Caco-2 (cell line): ENCODE data around the gene TMEM117. TPM values are rescaled to one million over a fixed set of nuclear protein-coding genes. Genes with fewer than 3 reads are reported as not detected.

ENCODE experiments used
- BruUV-seq: library from RNA; stranded (reverse); fragments of 400-500 nt; replicated peaks from 2 replicates; lab custom pipeline; 2021; lab: Mats Ljungman, UMichigan
- CTCF ChIA-PET: fragments of 300-600 bp; sonication (Branson Sonifier 250); formaldehyde crosslinking; loops from one replicate; lab custom pipeline; 2022; ENCODE audit warnings: antibody characterized with exemption; lab: Charles Lee
- POLR2A ChIA-PET: fragments of 300-600 bp; sonication (Branson Sonifier 250); formaldehyde crosslinking; loops from one replicate; lab custom pipeline; 2022; ENCODE audit warnings: antibody characterized with exemption; lab: Charles Lee
- DNase-seq, 2 experiments: peaks; one replicate each; pipeline versions ENCODE4 v3.0.0 to v3.0.0-alpha.2; 2020 to 2022
- H3K27me3 ChIP-seq: replicated peaks from 2 replicates; pipeline ENCODE4 v1.6.0; 2011; ENCODE audit warnings: low read length; ENCODE audit not compliant: control insufficient read depth, insufficient read depth
- H3K36me3 ChIP-seq: 2 replicates; pipeline ENCODE4 v1.5.1; 2011; ENCODE audit warnings: low read length; ENCODE audit not compliant: control insufficient read depth, insufficient read depth
- H3K4me1 ChIP-seq: fragments of 250-450 bp; sonication (Bioruptor Pico); 2 replicates; pipeline ENCODE4 v1.5.1; 2020; ENCODE audit warnings: mild to moderate bottlenecking
- H3K4me3 ChIP-seq: 2 replicates; pipeline ENCODE4 v1.5.1; 2011; ENCODE audit warnings: low read depth, mild to moderate bottlenecking, control low read depth, low read length
- H3K9me3 ChIP-seq: fragments of 250-450 bp; sonication (Bioruptor Pico); 2 replicates; pipeline ENCODE4 v1.5.1; 2020; ENCODE audit warnings: mild to moderate bottlenecking, moderate library complexity
- H3K27ac Mint-ChIP-seq: one replicate; pipeline ENCODE4 v1.8.0; 2022; ENCODE audit warnings: mixed read lengths; ENCODE audit not compliant: unreplicated experiment
- H3K27me3 Mint-ChIP-seq: one replicate; pipeline ENCODE4 v1.8.0; 2022; ENCODE audit warnings: mixed read lengths; ENCODE audit not compliant: insufficient read depth, unreplicated experiment
- H3K36me3 Mint-ChIP-seq: one replicate; pipeline ENCODE4 v1.8.0; 2022; ENCODE audit warnings: mild to moderate bottlenecking, mixed read lengths; ENCODE audit not compliant: insufficient read depth, unreplicated experiment
- H3K4me1 Mint-ChIP-seq: one replicate; pipeline ENCODE4 v1.8.0; 2022; ENCODE audit warnings: low read depth, mixed read lengths; ENCODE audit not compliant: unreplicated experiment
- H3K4me3 Mint-ChIP-seq: one replicate; pipeline ENCODE4 v1.8.0; 2022; ENCODE audit warnings: mild to moderate bottlenecking, moderate library complexity, mixed read lengths; ENCODE audit not compliant: unreplicated experiment
- H3K9me3 Mint-ChIP-seq: one replicate; pipeline ENCODE4 v1.8.0; 2022; ENCODE audit warnings: mixed read lengths; ENCODE audit not compliant: unreplicated experiment
- intact Hi-C: fragments of 100-400 bp; cut with micrococcal nuclease; formaldehyde crosslinking; loops from one replicate; pipeline ENCODE4 v1.10.0; 2022; ENCODE audit not compliant: unreplicated experiment
- total RNA-seq: library from RNA; stranded (reverse); gene quantifications from 2 replicates; pipeline ENCODE4 v1.2.3, GENCODE V29; 2022
- TF ChIP-seq, protein P1 (sequence below), 2 experiments: fragments of 200-600 bp in 1 of 2; IDR thresholded peaks; 1 replicate in 1 of 2; 2 replicates in 1 of 2; pipeline versions ENCODE4 v1.5.1 to v1.8.0; 2011 to 2022; ENCODE audit warnings: antibody characterized with exemption in 1 of 2, control low read depth in 1 of 2, inconsistent platforms in 1 of 2, low read depth in 1 of 2, low read length in 1 of 2, mild to moderate bottlenecking in 1 of 2, moderate library complexity in 1 of 2; ENCODE audit not compliant: insufficient read depth in 1 of 2, severe bottlenecking in 1 of 2, unreplicated experiment in 1 of 2

The TMEM117 gene
- total RNA-seq, 1 experiment from 2014 or later = 34.1 TPM

- Histone ChIP-seq H3K36me3 (no peaks in the 10 kb centered on the region), H3K4me1 (no peaks in the 10 kb centered on the region), H3K9me3 (no peaks in the 10 kb centered on the region), H3K4me3 (no peak overlapping the region), H3K27me3 (no peaks in the 10 kb centered on the region)
- TF ChIP-seq, protein P1, sequence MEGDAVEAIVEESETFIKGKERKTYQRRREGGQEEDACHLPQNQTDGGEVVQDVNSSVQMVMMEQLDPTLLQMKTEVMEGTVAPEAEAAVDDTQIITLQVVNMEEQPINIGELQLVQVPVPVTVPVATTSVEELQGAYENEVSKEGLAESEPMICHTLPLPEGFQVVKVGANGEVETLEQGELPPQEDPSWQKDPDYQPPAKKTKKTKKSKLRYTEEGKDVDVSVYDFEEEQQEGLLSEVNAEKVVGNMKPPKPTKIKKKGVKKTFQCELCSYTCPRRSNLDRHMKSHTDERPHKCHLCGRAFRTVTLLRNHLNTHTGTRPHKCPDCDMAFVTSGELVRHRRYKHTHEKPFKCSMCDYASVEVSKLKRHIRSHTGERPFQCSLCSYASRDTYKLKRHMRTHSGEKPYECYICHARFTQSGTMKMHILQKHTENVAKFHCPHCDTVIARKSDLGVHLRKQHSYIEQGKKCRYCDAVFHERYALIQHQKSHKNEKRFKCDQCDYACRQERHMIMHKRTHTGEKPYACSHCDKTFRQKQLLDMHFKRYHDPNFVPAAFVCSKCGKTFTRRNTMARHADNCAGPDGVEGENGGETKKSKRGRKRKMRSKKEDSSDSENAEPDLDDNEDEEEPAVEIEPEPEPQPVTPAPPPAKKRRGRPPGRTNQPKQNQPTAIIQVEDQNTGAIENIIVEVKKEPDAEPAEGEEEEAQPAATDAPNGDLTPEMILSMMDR (IDR thresholded peaks at IDR 0.05; ENCODE audit: insufficient read depth in 1 of 2, low read depth in 1 of 2, low read length in 1 of 2, severe bottlenecking in 1 of 2, unreplicated experiment in 1 of 2) = no peak
- POLR2A ChIA-PET = no interaction called here
- DNase-seq = no peak
- Mint-ChIP-seq H3K27ac (no peak overlapping the region), H3K9me3 (no peaks in the 10 kb centered on the region), H3K27me3 (no peaks in the 10 kb centered on the region), H3K4me3 (no peak overlapping the region), H3K4me1 (peaks cover 6% of the 10 kb centered on the region), H3K36me3 (no peaks in the 10 kb centered on the region)
- CTCF ChIA-PET = no interaction called here
- intact Hi-C loops = no loop called here
- BruUV-seq = no TSS peak
Measured at GRCh38 chr12:44157359-44157758, 321.5 kb downstream of the TMEM117 start.

DNA sequence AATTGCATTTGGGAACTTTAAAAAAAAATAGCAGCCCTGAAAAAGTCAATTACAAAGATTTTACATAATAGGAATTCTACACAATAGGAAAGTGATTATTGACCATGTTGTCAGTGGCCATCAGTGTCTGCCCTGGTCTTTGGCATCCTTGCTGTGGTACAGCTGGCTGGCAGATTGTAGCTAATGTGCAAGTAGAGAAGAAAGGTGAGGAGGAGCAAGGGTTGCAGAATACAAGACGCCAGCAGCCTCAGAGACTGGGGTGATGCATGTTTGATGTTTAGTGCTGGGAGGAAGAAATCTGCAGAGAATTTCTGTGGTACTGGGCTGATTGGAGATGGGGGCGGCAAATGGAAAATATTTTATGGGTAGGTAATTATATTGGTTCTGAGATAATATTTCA is 322.9 kb downstream of the TMEM117 start:
- no peaks in the 10 kb centered on the region for H3K4me1 ChIP-seq
- Mint-ChIP-seq H3K9me3 (no peaks in the 10 kb centered on the region), H3K27me3 (no peaks in the 10 kb centered on the region), H3K36me3 (no peaks in the 10 kb centered on the region), H3K4me1 (peaks cover 6% of the 10 kb centered on the region), H3K4me3 (no peak overlapping the region), H3K27ac (no peak overlapping the region)
- CTCF ChIA-PET = no interaction called here
- H3K36me3 ChIP-seq = no peaks in the 10 kb centered on the region
- POLR2A ChIA-PET = no interaction called here
- no peak for DNase-seq
- H3K4me3 ChIP-seq = no peak overlapping the region
- H3K9me3 ChIP-seq = no peaks in the 10 kb centered on the region
- no TSS peak for BruUV-seq
- intact Hi-C loops = no loop called here
- TF ChIP-seq, protein P1 (IDR thresholded peaks at IDR 0.05; ENCODE audit: insufficient read depth in 1 of 2, low read depth in 1 of 2, low read length in 1 of 2, severe bottlenecking in 1 of 2, unreplicated experiment in 1 of 2) = no peak
- H3K27me3 ChIP-seq = no peaks in the 10 kb centered on the region

GRCh38 chr12:44159216-44159615 is 323.3 kb downstream of the TMEM117 start:
- H3K27me3 ChIP-seq = no peaks in the 10 kb centered on the region

More at GRCh38 chr12:44159216-44159615, 323.3 kb downstream of the TMEM117 start:
- Mint-ChIP-seq H3K9me3 (no peaks in the 10 kb centered on the region), H3K4me3 (no peak overlapping the region), H3K4me1 (peaks cover 6% of the 10 kb centered on the region), H3K27me3 (no peaks in the 10 kb centered on the region), H3K27ac (no peak overlapping the region), H3K36me3 (no peaks in the 10 kb centered on the region)
- ChIA-PET CTCF (no interaction called here), POLR2A (no interaction called here)
- DNase-seq = no peak
- Histone ChIP-seq H3K9me3 (no peaks in the 10 kb centered on the region), H3K4me3 (no peak overlapping the region), H3K36me3 (no peaks in the 10 kb centered on the region), H3K4me1 (no peaks in the 10 kb centered on the region)
- TF ChIP-seq, protein P1 (IDR thresholded peaks at IDR 0.05; ENCODE audit: insufficient read depth in 1 of 2, low read depth in 1 of 2, low read length in 1 of 2, severe bottlenecking in 1 of 2, unreplicated experiment in 1 of 2) = no peak
- intact Hi-C loops = no loop called here
- BruUV-seq = no TSS peak
